Activated CD4-positive, alpha-beta T cell treated with anti-CD3 and anti-CD28 coated beads, Interleukin-2, amount 50 U/mL, for 1 hour (primary cell): ENCODE data around the gene UNC13B.
"Not testable (repeated sequence)": the region's sequence is repeated elsewhere in the genome, so short reads cannot be mapped to it uniquely, and the experiment has no call there.

Source experiments
- DNase-seq: peaks from one replicate; pipeline ENCODE4 v3.0.0-alpha.2; 2020

The UNC13B gene

GRCh38 chr9:35395706-35396101 lies 233.9 kb downstream of the UNC13B start:
- DNase-seq: no peak

- no peak for DNase-seq
Measured at GRCh38 chr9:35396560-35397215, 234.9 kb downstream of the UNC13B start.

GRCh38 chr9:35397216-35397698 lies 235.4 kb downstream of the UNC13B start:
- DNase-seq: no peak

- no peak for DNase-seq
Measured at GRCh38 chr9:35397923-35398322, 236.1 kb downstream of the UNC13B start.

GRCh38 chr9:35398651-35399335 lies 237.0 kb downstream of the UNC13B start:
- DNase-seq: no peak

GRCh38 chr9:35404865-35405264 lies 243.1 kb downstream of the UNC13B start:
- DNase-seq: no peak

GRCh38 chr9:35406183-35406959 lies 244.6 kb downstream of the UNC13B start:
- peak; percentile 8 for DNase-seq

- DNase-seq: no peak
Measured at GRCh38 chr9:35407846-35408245, 246.0 kb downstream of the UNC13B start.

- not testable (repeated sequence) for DNase-seq
Measured at GRCh38 chr9:35409434-35409833, 247.6 kb downstream of the UNC13B start.

GRCh38 chr9:35414889-35415288 lies 253.1 kb downstream of the UNC13B start:
- no peak for DNase-seq

- DNase-seq: no peak
Measured at GRCh38 chr9:35415402-35416097, 253.7 kb downstream of the UNC13B start.

GRCh38 chr9:35416098-35416427 lies 254.3 kb downstream of the UNC13B start:
- no peak for DNase-seq

GRCh38 chr9:35422346-35422745 lies 260.5 kb downstream of the UNC13B start:
- DNase-seq: no peak

GRCh38 chr9:35422753-35423152 lies 260.9 kb downstream of the UNC13B start:
- DNase-seq: no peak

GRCh38 chr9:35423499-35423898 lies 261.7 kb downstream of the UNC13B start:
- DNase-seq: no peak

- DNase-seq: no peak
Measured at GRCh38 chr9:35424356-35425352, 262.8 kb downstream of the UNC13B start.

- no peak for DNase-seq
Measured at GRCh38 chr9:35426627-35427026, 264.8 kb downstream of the UNC13B start.

GRCh38 chr9:35431467-35431866 lies 269.7 kb downstream of the UNC13B start:
- no peak for DNase-seq

- no peak for DNase-seq
Measured at GRCh38 chr9:35432076-35432475, 270.3 kb downstream of the UNC13B start.

- DNase-seq: no peak
Measured at GRCh38 chr9:35436933-35437332, 275.1 kb downstream of the UNC13B start.

GRCh38 chr9:35446012-35446411 lies 284.2 kb downstream of the UNC13B start:
- no peak for DNase-seq

GRCh38 chr9:35448496-35448895 lies 286.7 kb downstream of the UNC13B start:
- no peak for DNase-seq
